ENCODE measurements around the gene PRR3. TPM values are rescaled to one million over a fixed set of nuclear protein-coding genes. Genes with fewer than 3 reads are reported as not detected.

Gene PRR3
- total and polyA plus RNA-seq, 9 of the 15 experiments (the other 6 are each of a cell fraction or from before 2014, with no cell fraction given), result 23.5 to 59.6 (median 28.8) TPM

GRCh38 chr6:30515944-30516753 is 40.9 kb upstream of the PRR3 start (continued):
- TF ChIP-seq, protein P1, sequence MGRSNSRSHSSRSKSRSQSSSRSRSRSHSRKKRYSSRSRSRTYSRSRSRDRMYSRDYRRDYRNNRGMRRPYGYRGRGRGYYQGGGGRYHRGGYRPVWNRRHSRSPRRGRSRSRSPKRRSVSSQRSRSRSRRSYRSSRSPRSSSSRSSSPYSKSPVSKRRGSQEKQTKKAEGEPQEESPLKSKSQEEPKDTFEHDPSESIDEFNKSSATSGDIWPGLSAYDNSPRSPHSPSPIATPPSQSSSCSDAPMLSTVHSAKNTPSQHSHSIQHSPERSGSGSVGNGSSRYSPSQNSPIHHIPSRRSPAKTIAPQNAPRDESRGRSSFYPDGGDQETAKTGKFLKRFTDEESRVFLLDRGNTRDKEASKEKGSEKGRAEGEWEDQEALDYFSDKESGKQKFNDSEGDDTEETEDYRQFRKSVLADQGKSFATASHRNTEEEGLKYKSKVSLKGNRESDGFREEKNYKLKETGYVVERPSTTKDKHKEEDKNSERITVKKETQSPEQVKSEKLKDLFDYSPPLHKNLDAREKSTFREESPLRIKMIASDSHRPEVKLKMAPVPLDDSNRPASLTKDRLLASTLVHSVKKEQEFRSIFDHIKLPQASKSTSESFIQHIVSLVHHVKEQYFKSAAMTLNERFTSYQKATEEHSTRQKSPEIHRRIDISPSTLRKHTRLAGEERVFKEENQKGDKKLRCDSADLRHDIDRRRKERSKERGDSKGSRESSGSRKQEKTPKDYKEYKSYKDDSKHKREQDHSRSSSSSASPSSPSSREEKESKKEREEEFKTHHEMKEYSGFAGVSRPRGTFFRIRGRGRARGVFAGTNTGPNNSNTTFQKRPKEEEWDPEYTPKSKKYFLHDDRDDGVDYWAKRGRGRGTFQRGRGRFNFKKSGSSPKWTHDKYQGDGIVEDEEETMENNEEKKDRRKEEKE (IDR thresholded peaks at IDR 0.05; ENCODE audit: borderline replicate concordance in 1 of 2, control insufficient read depth in 1 of 2, low read depth in 2 of 2, low read length in 1 of 2), result 0 out of 4 replicates have a peak, but pooled peaks of 1 of the 2 experiments have one; percentile 18
- TF ChIP-seq E2F4 (CRISPR knock-in tag; IDR thresholded peaks at IDR 0.05; ENCODE audit: low read depth) (no peak), ZBTB7A (IDR thresholded peaks at IDR 0.05; ENCODE audit: borderline replicate concordance, control insufficient read depth, low read depth, low read length) (peak; percentile 84), HDAC1 (IDR thresholded peaks at IDR 0.05) (no peak; a peak in 2 of 4 replicates), ADNP (tag; IDR thresholded peaks at IDR 0.05) (peak; percentile 93; the same call in 1 of the 2 replicates), ZNF431 (CRISPR knock-in tag; IDR thresholded peaks at IDR 0.05) (peak; percentile 59), CBX2 (IDR thresholded peaks at IDR 0.05; ENCODE audit: insufficient read depth, low read length, poor library complexity, severe bottlenecking) (no peak), GMEB1 (CRISPR knock-in tag; IDR thresholded peaks at IDR 0.05) (no peak), HNRNPLL (IDR thresholded peaks at IDR 0.05; ENCODE audit: low read depth, low read length, poor library complexity, severe bottlenecking) (peak; percentile 100)
- TF ChIP-seq, protein P2, sequence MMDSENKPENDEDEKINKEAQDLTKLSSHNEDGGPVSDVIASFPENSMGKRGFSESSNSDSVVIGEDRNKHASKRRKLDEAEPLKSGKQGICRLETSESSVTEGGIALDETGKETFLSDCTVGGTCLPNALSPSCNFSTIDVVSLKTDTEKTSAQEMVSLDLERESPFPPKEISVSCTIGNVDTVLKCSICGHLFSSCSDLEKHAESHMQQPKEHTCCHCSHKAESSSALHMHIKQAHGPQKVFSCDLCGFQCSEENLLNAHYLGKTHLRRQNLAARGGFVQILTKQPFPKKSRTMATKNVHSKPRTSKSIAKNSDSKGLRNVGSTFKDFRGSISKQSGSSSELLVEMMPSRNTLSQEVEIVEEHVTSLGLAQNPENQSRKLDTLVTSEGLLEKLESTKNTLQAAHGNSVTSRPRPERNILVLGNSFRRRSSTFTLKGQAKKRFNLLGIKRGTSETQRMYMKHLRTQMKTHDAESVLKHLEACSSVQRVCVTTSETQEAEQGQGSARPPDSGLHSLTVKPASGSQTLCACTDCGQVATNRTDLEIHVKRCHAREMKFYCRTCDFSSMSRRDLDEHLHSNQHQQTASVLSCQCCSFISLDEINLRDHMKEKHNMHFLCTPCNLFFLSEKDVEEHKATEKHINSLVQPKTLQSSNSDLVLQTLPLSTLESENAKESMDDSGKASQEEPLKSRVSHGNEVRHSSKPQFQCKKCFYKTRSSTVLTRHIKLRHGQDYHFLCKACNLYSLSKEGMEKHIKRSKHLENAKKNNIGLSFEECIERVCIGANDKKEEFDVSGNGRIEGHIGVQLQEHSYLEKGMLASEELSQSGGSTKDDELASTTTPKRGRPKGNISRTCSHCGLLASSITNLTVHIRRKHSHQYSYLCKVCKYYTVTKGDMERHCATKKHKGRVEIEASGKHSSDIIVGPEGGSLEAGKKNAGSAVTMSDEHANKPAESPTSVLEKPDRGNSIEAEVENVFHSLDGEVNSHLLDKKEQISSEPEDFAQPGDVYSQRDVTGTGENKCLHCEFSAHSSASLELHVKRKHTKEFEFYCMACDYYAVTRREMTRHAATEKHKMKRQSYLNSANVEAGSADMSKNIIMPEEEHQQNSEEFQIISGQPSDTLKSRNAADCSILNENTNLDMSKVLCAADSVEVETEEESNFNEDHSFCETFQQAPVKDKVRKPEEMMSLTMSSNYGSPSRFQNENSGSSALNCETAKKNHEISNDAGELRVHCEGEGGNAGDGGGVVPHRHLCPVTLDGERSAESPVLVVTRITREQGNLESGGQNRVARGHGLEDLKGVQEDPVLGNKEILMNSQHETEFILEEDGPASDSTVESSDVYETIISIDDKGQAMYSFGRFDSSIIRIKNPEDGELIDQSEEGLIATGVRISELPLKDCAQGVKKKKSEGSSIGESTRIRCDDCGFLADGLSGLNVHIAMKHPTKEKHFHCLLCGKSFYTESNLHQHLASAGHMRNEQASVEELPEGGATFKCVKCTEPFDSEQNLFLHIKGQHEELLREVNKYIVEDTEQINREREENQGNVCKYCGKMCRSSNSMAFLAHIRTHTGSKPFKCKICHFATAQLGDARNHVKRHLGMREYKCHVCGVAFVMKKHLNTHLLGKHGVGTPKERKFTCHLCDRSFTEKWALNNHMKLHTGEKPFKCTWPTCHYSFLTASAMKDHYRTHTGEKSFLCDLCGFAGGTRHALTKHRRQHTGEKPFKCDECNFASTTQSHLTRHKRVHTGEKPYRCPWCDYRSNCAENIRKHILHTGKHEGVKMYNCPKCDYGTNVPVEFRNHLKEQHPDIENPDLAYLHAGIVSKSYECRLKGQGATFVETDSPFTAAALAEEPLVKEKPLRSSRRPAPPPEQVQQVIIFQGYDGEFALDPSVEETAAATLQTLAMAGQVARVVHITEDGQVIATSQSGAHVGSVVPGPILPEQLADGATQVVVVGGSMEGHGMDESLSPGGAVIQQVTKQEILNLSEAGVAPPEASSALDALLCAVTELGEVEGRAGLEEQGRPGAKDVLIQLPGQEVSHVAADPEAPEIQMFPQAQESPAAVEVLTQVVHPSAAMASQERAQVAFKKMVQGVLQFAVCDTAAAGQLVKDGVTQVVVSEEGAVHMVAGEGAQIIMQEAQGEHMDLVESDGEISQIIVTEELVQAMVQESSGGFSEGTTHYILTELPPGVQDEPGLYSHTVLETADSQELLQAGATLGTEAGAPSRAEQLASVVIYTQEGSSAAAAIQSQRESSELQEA (IDR thresholded peaks at IDR 0.05; ENCODE audit: low read depth), result no peak
